IPS-NIHi11 (cell line): ENCODE results near the gene HOMER3.
"Not testable (repeated sequence)": the region's sequence is repeated elsewhere in the genome, so short reads cannot be mapped to it uniquely, and the experiment has no call there.

Experiments
- DNase-seq: peaks from one replicate; pipeline ENCODE4 v3.0.0; 2012; ENCODE audit warnings: mixed read lengths, low spot score

Gene HOMER3

DNA sequence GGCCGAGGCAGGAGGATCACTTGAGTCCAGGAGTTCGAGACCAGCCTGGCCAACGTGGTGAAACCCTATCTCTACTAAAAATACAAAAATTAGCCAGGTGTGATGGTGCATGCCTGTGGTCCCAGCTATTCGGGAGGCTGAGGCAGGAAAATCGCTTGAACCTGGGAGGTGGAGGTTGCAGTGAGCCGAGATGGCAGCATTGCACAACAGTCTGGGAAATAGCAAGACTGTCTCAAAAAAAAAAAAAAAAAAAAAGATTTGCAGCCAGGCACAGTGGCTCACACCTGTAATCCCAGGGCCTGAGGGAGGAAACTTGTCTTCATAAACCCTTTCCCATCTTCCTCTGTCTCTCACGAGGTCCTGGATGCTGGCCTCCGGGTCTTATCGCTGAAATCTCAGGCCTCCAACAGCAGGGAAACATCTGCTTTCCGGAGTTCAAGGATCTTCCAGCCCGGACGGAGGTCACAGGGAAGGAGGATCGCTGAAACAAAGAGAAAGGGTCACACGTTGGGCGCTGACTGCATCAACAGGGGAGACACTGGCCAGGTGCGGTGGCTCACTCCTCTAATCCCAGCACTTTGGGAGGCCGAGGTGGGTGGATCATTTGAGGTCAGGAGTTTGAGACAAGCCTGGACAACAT is 11.5 kb upstream of the HOMER3 start:
- not testable (repeated sequence) for DNase-seq

DNA sequence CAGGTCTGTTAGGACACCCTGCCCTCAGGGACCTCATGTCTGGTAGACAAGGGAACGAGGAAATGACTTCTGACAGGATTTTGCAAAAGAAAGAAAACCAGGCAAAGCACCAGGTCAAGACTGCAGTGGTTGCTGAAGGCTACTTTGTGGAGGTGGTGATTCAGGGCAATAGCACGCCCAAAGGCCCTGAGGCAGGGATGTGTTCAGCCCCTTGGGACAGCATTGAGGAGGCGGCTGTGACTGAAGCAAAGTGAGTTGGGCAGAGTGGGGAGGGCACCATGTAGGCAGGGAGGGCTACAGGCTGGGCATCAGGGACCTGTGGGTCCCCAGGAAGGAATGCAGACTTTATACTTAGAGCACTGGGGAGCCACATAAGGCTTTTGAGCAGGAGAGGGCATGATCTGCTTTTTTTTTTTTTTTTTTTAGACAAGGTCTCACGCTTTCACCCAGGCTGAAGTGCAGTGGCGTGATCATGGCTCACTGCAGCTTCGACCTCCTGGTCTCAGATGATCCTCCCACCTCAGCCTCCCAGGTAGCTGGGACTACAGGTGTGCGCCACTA is 10.8 kb upstream of the HOMER3 start:
- no peak for DNase-seq

- DNase-seq: no peak
Observed at GRCh38 chr19:18949858-18950257, 8.8 kb upstream of the HOMER3 start.

DNA sequence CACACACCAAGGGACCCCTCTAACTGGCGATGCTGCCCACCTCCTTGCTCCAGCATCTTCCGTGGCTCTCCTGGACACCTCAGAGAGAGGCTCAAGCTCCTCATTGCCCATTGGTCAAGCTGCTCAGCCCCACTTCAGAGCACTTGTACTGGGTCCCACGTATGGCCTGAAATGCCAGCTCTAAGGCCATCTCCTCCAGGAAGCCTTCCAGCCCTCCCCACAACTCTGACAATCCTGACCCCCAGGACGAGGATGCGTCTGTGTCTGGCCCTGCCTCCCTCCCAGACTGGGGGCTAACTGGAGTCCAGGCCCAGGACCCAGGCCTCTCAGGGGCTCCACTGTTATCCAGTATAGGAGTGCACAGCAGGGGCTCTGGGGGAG is 7.9 kb upstream of the HOMER3 start:
- DNase-seq: no peak

GRCh38 chr19:18948075-18948975 is 7.3 kb upstream of the HOMER3 start:
- no peak for DNase-seq

DNA sequence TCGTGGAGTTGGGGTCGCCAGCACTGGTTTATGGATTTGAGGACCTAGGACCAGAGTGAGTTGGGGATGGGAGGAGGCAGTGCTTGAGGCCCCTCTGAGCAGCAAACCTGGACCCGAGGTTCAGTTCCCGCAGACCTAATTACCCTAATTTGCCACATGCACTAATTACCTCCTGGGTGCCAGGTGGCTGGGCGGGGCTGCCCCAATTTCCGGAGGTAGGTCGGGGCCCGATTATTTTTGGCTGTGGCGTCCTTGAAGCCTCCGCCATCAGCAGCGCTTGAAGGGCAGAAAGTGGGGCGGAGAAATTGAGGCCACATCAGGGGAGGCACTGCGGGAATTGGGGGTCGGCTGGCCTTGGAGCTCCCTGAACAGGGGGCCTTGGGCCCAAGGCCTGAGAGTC is 5.9 kb upstream of the HOMER3 start:
- DNase-seq: no peak

- no peak for DNase-seq
Observed at GRCh38 chr19:18946335-18946734, 5.3 kb upstream of the HOMER3 start.

GRCh38 chr19:18945297-18945696 is 4.3 kb upstream of the HOMER3 start:
- no peak for DNase-seq

DNA sequence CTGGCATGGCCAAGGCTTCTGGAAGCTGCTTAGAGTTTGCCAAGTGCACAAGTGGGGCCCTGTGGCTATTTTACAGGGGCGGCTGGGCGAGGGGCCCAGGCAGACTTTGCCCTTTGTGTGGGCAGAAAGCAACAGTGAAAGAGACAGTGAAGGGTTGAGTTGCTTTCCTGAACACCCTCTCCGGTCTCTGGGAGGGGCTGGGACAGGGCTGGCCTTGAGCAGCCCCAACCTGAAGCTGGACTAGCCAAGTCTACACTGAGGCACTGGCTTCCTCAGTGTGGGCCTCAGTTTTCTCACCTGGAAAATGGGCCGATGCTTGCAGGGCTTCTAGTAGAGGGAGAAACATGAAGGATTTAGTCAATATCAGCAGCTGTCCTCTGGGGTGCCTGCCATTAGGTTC is 2.4 kb upstream of the HOMER3 start:
- no peak for DNase-seq

DNA sequence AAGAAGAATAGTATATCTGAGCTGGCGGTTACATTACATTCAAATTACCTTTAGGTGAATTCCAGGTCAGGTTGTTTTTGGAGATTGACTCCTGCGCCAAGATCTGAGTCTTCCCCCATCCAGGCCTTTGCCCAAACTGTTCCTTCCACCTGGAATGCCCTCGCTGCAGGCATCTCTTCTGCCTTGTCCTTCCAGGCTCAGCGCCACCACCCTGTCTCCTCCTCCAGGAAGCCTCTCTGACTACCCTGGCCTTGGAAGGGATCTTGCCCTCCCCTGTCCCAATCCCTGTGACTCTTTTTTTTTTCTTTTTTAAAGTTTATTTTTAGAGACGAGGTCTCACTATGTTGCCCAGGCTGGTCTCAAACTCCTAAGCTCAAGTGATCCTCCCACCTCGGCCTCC is 1.7 kb upstream of the HOMER3 start:
- DNase-seq: no peak

- no peak for DNase-seq
Observed at GRCh38 chr19:18941628-18942354, 774 bp upstream of the HOMER3 start.

DNA sequence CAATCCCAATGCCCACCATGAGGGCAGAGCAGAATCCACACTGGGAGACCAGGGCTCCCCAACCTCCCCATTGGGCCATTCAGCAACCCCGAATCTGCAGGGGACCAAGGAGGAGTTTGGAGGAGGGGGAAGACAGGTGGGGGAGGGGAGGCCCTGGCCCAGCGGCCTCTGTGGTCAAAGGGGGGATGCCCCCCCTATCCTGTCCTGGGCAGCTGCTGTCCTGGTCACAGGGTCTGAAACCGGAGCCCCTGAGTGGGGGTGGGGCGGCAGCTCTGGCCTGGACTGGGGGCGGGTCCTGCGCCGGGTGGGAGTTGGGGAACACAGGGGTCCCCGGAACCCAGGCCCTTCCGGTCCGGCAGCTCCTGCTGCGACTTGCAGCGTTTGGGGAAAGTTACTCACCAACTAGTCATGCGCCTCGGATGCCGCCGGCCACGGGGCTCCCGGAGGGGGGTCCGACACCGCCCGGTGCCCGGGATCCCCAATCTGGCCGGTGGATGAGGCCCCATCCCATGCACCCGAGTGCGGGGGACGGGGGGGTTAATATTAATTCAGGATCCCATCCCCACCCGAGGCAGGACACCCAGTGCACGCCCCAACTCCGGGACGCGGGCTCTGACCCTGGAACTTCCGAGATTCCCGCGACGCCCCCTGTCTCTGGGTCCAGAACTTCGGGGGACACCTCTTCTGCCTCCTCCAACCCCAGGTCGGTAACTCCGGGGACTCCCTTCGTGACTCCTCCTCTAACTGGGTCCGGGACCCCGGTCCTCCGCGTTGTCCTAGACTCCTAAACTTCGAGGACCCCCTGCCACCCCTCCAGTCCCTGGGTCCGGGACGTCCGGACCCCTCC is 872 bp downstream of the HOMER3 start:
- DNase-seq: peak; percentile 90

- no peak for DNase-seq
Observed at GRCh38 chr19:18939163-18939562, 1.9 kb downstream of the HOMER3 start.

DNA sequence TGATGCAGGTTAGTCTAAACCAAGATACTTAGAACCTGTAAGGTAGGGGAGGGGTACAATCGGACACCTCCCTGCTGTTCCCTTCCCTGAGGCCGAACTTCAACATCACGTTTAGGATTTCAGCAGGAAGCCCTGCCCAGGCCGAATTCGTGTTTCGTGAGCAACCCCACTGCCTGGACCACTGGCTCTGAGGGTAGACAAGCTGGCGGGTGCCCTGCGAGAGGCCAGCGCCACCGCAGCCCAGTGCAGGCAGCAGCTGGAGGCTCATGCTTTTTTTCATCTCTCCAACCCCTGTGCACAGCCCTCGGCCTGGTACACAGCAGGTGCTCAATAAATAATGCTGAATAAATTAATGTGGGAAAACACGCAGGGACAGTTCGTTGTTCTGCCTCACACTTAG is 7.7 kb downstream of the HOMER3 start:
- DNase-seq: no peak

DNA sequence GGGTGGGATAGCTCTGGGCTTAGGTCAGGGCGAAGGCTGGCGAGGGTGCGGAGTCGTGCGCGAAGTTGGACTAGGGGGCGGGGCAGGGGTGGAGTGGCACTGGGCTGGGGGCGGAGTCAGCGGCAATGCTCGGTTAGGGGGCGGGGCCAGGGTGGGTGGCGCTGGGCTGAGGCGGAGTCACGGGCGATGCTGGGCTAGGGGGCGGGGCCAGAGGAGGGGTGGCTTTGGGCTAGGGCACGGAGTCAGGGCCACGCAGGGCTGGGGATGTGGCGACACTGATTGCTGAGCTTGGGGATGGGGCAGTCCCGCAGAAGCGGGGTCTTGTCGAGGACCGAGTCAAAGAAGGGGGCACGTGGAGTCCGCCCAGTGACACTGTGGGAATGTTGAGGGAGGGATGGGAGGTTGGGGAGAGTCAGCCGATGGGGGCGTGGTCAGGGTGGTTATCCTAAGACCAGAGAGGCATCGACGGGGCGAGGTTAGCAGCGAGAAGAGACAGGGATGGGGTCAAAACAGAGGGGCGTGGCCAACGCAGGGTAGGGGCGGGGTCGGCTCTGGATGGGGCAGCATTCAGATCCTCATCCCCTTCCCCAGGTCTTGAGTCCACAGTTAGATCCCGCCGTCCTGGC is 8.7 kb downstream of the HOMER3 start:
- DNase-seq: peak; percentile 98

GRCh38 chr19:18931316-18932162 is 9.5 kb downstream of the HOMER3 start:
- no peak for DNase-seq

GRCh38 chr19:18929311-18929710 is 11.7 kb downstream of the HOMER3 start:
- DNase-seq: no peak

- no peak for DNase-seq
Observed at GRCh38 chr19:18928018-18928805, 12.8 kb downstream of the HOMER3 start.

GRCh38 chr19:18924684-18925213 is 16.3 kb downstream of the HOMER3 start:
- DNase-seq: no peak
